GM23248 (cell line): ENCODE measurements around the gene PCP4.

ENCODE experiments used
- EZH2 ChIP-seq: fragments of 200-600 bp; sonication (generic); IDR thresholded peaks from 2 replicates; pipeline ENCODE4 v1.6.1; 2018; ENCODE audit warnings: antibody characterized with exemption, mild to moderate bottlenecking; ENCODE audit not compliant: insufficient read depth, poor library complexity, severe bottlenecking
- EZH2phosphoT487 ChIP-seq: fragments of 200-600 bp; sonication (generic); IDR thresholded peaks from 2 replicates; pipeline ENCODE4 v1.6.1; 2018; ENCODE audit warnings: antibody characterized with exemption, moderate library complexity, mild to moderate bottlenecking, low read depth; ENCODE audit not compliant: insufficient read depth

DNA sequence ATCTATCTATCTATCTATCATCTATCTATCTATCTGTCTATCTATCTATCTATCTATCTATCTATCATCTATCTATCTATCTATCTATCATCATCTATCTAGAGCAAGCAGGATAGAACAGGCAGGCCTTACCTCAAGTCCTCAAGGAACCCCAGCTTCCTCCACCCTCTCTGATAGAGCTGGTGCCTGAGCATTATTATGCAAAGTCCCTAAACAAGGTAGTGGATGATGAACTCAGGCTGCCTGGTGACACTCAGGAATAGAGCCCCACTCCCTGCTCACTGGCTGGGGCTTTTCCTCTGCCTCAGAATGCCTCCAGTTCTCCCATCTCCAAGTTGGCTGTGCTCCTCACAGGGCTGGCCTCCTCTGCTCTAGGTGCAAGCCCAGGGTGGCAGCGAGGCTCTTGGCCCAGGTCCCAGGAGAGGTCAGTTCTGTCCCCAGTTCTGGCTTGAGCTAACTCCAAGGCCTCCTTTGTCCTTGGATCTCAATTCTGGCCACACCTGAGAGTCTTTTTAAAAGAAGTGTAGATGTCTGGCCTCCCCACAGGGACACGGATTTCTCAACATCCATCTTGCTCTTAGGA lies 60.2 kb downstream of the PCP4 start:
- no peak for TF ChIP-seq EZH2
- TF ChIP-seq EZH2phosphoT487 = no peak
